ENCODE measurements around the gene ZNF205.

- TF ChIP-seq CTCF (IDR thresholded peaks at IDR 0.05), result no peak
- no peak for TF ChIP-seq EZH2phosphoT487 (IDR thresholded peaks at IDR 0.05; ENCODE audit: borderline replicate concordance, low read depth)
- TF ChIP-seq JUND (IDR thresholded peaks at IDR 0.05), result no peak
- no peak for TF ChIP-seq GABPA (IDR thresholded peaks at IDR 0.05; ENCODE audit: low read depth)
- no peak for TF ChIP-seq USF2 (IDR thresholded peaks at IDR 0.05; ENCODE audit: borderline replicate concordance, low read depth, low read length)
- TF ChIP-seq SMC3 (IDR thresholded peaks at IDR 0.05; ENCODE audit: low read depth, low read length), result no peak
- no peak for TF ChIP-seq NRF1 (IDR thresholded peaks at IDR 0.05; ENCODE audit: low read depth, low read length)
Observed at GRCh38 chr16:3075523-3075915, 36.9 kb upstream of the ZNF205 start.

Data from SK-N-SH (cell line).